ENCODE measurements around the gene DPEP2.
A peak's percentile ranks its signal among the peaks of the same experiment; 100 is the strongest.
"Not testable (repeated sequence)": the region's sequence is repeated elsewhere in the genome, so short reads cannot be mapped to it uniquely, and the experiment has no call there.

DPEP2 gene

DNA sequence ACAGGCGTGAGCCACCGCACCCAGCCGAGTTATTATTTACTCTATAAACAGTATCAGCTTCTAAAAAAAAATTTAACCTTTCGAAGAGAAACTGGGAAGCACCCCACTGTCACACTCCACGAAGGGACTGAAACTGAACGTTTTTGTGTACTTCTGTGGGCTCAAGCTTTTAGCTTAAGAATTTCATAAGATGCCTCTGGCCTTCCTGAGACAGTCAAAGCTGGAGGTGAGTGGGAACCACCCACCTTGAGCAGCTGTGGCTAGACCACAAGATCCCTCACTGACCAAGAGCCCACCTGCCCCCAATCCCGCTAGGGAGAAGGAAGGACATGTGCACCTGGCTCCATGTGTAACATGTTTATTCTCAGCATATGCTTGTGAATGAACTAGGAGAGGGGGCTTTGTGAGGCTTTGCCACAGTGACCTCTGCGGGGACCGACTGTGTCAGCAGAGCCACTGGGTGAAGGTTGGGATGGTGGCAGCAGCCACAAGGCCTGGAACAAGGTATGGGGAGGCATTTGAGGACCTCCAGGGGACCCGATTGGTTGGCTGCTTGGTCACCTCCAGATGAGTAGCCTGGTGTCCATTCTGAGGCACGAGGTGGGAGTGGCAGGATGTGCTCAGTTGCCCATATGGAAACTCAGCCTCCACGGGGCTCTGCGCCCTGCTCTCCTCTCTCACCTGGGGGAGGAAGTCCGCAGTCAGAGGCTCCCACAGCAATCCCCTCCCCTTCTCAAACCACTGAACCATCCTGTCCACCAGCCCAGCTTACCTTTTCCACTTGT lies 23.8 kb downstream of the DPEP2 start:
- DNase-seq: no peak

- not testable (repeated sequence) for DNase-seq
These were observed 27.0 kb downstream of the DPEP2 start for GRCh38 chr16:67972285-67972684.

DNA sequence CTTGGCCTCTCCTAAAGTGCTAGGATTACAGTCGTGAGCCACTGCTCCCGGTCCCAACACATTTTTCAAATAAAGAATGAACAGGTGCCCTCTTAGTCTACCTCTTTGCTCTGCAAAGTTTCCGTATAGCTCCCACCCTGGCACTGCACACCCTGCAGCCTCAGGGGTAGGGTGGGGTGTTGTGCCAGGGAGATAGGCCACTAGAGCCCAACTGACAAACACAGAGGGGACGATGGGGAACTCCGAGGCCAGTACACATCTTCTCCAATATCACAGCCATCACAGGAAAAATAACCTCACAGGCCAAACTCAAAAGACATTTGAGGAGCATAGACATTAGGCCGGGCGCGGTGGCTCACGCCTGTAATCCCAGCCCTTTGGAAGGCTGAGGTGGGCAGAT lies 28.2 kb downstream of the DPEP2 start:
- DNase-seq: no peak

- DNase-seq: no peak
These were observed 29.8 kb downstream of the DPEP2 start for GRCh38 chr16:67969254-67970039.

- peak; percentile 67 to 69 for DNase-seq
These were observed 30.7 kb downstream of the DPEP2 start, which contains the start of gene SLC12A4 for GRCh38 chr16:67968400-67969253. TSS of gene SLC12A4 (minus strand) at chr16:67968637. CDS start at chr16:67968553, 84 bp downstream.

DNA sequence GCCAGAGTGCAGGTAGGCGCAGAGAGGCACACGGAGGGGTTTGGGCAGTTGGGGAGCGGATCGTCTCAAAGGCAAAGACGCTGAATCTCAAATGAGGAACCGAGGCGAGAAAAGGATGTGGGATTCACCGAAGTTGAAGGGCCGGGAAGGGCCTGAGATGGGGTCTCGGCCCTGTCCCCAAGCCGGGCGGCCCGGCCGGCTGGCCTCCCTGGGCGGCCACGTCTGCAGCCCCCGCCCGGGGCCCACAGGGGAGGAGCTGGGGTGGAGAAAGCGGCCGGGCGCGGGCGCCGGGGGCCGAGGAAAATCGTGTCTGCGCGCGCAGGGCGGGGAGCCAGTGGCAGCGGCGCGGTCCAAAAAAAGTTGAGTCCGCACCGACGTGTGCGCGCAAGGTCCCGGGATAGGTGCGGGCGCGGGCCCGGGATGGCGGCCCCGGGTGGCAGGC lies 31.3 kb downstream of the DPEP2 start:
- DNase-seq: no peak

DNA sequence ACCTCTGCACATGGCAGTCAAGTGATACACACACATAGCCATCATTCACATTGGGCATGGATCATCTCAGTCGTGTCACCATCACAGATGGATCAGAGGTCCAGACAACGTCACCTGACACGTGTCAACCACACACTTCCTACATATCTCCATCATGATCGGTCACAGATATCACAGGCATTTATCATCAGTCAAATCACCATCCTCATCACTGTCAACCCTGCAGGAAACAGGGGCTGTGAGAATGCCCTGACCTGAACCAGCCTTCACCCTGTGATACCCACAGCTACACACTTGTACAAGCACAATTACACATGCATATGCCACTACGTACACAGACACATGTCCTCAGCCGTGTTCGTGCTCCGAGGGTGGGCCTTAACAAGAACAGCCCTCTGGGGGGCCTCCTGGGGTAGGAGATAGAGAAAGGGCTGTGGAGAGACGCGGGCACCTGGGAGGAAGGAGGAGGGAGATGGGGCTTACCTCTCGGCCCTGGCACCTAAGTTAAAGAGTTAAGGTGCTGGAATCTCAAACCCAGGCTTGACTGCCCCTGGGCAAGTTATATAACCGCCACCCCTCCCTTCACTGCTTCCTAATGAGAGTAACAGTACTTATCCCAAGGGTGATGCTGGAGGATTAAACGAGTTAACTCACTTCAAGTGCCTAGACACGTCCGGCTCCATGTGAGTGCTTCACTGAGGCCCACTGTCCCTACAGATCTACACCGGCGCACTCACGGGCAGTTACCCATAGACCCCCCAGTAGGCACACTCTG lies 31.9 kb downstream of the DPEP2 start:
- DNase-seq: no peak

GRCh38 chr16:67966549-67967182 lies 32.6 kb downstream of the DPEP2 start:
- no peak for DNase-seq

GRCh38 chr16:67965668-67966548 lies 33.4 kb downstream of the DPEP2 start:
- no peak for DNase-seq

DNA sequence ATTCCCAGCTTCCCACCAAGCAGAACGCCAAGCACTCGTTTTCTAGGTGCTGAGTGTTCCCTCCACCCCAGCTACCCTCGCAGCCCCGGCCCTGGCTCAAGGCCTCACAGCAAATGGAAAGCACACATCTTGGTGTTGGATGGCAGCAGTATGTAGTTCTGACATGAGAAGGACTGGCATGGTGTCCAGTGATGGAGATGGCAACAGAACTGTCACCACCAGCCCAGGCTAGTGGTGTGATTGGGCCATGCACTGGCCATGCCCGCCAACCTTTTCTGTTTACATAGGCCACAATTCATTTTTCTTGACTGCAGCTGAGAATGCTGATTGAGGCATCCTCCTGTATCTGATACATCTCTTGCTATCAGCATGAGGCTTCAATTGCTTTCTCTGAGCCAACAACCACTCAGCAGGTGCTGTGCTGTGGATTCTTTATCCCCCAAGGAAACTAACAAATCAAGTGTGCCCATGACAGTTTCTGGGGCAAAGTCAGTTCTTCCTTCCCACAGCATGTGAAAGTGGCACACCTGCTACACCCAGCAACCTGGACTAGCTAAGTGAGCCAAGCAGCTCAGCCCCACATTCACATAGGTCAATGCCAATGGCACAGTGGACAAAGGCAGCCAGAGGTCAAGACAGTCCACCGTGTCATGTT lies 34.7 kb downstream of the DPEP2 start:
- DNase-seq: no peak

DNA sequence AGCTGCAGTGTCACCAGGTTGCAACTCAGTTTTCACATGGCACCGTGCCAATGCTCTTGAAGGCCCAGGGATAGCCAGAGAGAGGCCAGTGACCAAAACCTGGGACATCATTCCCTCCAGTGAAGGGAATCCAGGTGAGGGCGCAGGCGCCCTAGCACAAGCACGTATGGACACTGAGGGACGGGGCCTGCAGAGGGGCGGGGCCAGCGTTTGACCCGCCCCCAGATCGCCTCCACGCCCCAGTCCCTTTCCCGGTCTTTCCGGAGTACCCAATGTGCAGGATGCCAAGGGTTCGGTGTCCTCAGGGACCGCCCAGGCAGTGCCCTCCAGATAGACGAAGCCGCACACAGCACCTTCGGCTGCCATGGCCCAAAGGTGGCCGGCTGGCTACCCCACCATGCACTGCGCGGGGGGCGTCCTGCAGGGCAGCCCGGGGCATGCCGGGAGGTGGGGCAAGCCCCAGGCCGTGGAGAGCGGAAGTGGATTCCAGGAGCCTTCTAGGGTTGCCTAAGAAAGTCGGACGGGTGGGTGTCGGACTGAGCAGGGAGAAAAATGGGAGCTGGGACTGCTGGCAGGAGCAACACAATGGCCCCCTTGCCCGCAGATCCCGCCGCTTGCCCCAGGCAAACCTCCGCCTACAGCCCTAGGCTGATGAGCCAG lies 35.5 kb downstream of the DPEP2 start:
- DNase-seq: no peak

- DNase-seq: no peak
These were observed 36.0 kb downstream of the DPEP2 start for GRCh38 chr16:67963292-67963661.

- DNase-seq: no peak
These were observed 37.1 kb downstream of the DPEP2 start for GRCh38 chr16:67962135-67962534.

DNA sequence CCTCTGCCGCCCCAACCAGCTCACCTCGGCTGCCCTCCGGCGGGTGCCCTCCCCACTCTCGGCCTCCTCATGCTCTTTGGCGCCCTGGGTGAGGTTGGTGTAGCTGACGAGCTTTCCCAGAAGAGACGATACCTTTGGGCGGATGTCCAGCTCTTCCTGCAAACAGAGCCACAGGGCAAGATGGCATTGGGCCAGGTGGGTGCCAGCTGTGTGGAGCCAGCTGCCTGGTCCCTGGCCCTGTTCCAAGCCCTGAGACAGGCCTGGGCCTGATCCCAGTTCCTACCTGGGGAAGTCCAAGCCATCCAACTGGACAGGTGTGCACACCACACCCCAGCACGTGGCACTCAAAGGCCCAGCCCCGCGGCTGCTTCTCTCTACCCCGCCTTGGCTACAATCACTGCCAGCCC lies 37.7 kb downstream of the DPEP2 start:
- no peak for DNase-seq

- DNase-seq: no peak
These were observed 39.6 kb downstream of the DPEP2 start for GRCh38 chr16:67959536-67960329.

DNA sequence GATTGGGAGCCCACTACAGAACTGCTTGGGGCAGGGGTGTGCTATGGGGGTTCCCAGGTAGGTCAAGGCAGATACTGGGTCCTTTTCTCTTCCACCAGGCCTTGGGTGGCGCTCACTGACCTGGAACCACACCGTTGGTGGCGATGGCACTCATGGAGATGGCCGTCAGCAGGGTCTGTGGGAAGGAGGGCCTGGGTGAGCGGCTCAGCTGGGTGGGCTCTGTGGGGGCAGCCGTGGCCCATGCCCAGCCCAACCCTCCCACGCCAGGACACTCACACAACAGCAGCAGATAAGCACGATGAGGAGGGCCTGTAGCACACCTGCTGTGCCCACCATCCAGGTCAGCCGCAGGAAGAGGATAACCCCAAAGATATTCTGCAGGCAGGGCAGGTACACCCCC lies 41.7 kb downstream of the DPEP2 start:
- no peak for DNase-seq

DNA sequence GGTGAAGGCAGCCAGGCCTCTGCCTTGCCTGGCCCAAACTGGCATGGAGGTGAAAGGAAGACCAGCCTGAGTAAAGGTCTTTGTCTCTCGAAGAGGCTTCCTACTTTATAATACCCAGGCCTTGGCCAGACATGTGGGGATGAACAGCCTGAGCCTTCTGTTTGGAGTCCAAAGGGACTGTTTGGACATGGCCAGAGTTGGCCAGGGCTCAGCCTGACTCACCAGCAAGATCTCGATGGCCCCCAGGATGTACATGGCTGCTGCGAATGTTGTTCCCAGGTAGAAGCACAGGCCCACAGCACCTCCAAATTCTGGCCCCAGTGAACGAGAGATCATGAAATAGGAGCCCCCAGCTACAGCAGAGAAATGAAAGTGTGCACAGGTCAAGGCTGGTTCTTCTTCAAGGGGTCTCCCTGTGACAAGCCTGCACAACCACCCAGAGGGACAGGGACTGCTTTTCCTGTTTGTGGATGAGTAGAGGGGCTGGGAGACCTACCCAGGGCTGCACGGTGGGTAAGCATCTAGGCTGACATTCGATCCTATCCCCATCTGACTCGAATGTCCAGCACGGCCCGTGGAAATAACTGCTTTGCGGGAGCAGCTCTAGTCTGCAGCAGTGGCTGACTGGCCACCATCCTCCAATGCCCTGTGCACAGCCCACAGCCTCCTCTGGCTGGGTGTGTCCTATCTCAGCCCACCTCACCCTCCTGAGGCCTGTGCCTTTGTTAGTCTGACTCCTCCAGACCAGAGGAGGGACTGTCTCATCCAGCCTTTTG lies 44.7 kb downstream of the DPEP2 start:
- DNase-seq: no peak

Data from activated CD4-positive, alpha-beta T cell treated with anti-CD3 and anti-CD28 coated beads, Interleukin-2, amount 50 U/mL, for 4 hours (primary cell).